SK-N-SH (cell line): ENCODE data around the gene FAM107A. TPM values are rescaled to one million over a fixed set of nuclear protein-coding genes. Genes with fewer than 3 reads are reported as not detected.

ENCODE experiments used
- CTCF ChIA-PET: fragments of 300-600, 350-600 bp; formaldehyde crosslinking; extraction: SDS; loops from one replicate; lab custom pipeline; 2021; lab: Yijun Ruan, JAX
- POLR2A ChIA-PET: fragments of 350-600 bp; sonication (Branson Sonifier 250); formaldehyde crosslinking; extraction: SDS; loops from one replicate; lab custom pipeline; 2020; ENCODE audit warnings: antibody characterized with exemption, inconsistent platforms; lab: Yijun Ruan, JAX
- DNase-seq: peaks from one replicate; pipeline ENCODE4 v3.0.0; 2012
- H2AFZ ChIP-seq: fragments of 200-600 bp; sonication (generic); 2 replicates; pipeline ENCODE4 v1.8.1; 2016; ENCODE audit warnings: antibody characterized with exemption, mild to moderate bottlenecking, low read depth
- H3F3A ChIP-seq: fragments of 200-600 bp; sonication (generic); replicated peaks from 2 replicates; pipeline ENCODE3; 2016; ENCODE audit warnings: antibody characterized with exemption, mild to moderate bottlenecking; ENCODE audit not compliant: insufficient read depth
- H3K27ac ChIP-seq, 2 experiments: fragments of 200-500 bp in 1 of 2; fragments of 200-600 bp in 1 of 2; sonication (Bioruptor generic) in 1 of 2; sonication (generic), shearing (Covaris generic) in 1 of 2; 2 replicates each; pipeline versions ENCODE4 v1.5.1 to v1.6.1; 2014 to 2016; ENCODE audit warnings: low read depth in 2 of 2, inconsistent platforms in 1 of 2, low read length in 1 of 2, mild to moderate bottlenecking in 1 of 2, mixed read lengths in 1 of 2
- H3K27me3 ChIP-seq: fragments of 200-600 bp; sonication (generic), shearing (Covaris generic); 2 replicates; pipeline ENCODE4 v1.6.1; 2016; ENCODE audit warnings: mixed run types; ENCODE audit not compliant: insufficient read depth
- H3K36me3 ChIP-seq, 2 experiments: fragments of 200-500 bp in 1 of 2; fragments of 200-600 bp in 1 of 2; sonication (Bioruptor generic) in 1 of 2; sonication (generic) in 1 of 2; replicated peaks in 1 of 2; 2 replicates each; pipeline versions ENCODE3 to v1.5.1; 2014 to 2016; ENCODE audit warnings: low read length in 1 of 2, mild to moderate bottlenecking in 1 of 2; ENCODE audit not compliant: insufficient read depth in 2 of 2, control insufficient read depth in 1 of 2
- H3K4me1 ChIP-seq, 2 experiments: fragments of 200-500 bp in 1 of 2; fragments of 200-600 bp in 1 of 2; sonication (Bioruptor generic) in 1 of 2; sonication (generic), shearing (Covaris generic) in 1 of 2; 2 replicates each; pipeline versions ENCODE4 v1.5.1 to v1.6.1; 2014 to 2016; ENCODE audit warnings: low read depth in 1 of 2, low read length in 1 of 2, mixed run types in 1 of 2; ENCODE audit not compliant: insufficient read depth in 2 of 2, control insufficient read depth in 1 of 2
- H3K4me2 ChIP-seq: fragments of 200-600 bp; sonication (generic), shearing (Covaris generic); 2 replicates; pipeline ENCODE4 v1.6.1; 2017; ENCODE audit warnings: mixed run types
- H3K4me3 ChIP-seq, 2 experiments: fragments of 200-500 bp in 1 of 2; fragments of 200-600 bp in 1 of 2; sonication (Bioruptor generic) in 1 of 2; sonication (generic), shearing (Covaris generic) in 1 of 2; 2 replicates each; pipeline versions ENCODE4 v1.5.1 to v1.8.1; 2014 to 2016; ENCODE audit warnings: low read depth in 2 of 2, inconsistent platforms in 1 of 2, low read length in 1 of 2, mild to moderate bottlenecking in 1 of 2, mixed read lengths in 1 of 2, moderate library complexity in 1 of 2
- H3K79me2 ChIP-seq: fragments of 200-600 bp; sonication (generic); 2 replicates; pipeline ENCODE4 v1.8.1; 2017; ENCODE audit warnings: mild to moderate bottlenecking; ENCODE audit not compliant: insufficient read depth
- H3K9ac ChIP-seq: fragments of 200-600 bp; sonication (generic); 2 replicates; pipeline ENCODE4 v1.6.1; 2017; ENCODE audit warnings: mixed run types
- H3K9me2 ChIP-seq: fragments of 200-600 bp; sonication (generic); 2 replicates; pipeline ENCODE4 v1.6.1; 2017; ENCODE audit warnings: mixed run types
- H3K9me3 ChIP-seq: fragments of 200-600 bp; sonication (generic); 2 replicates; pipeline ENCODE4 v1.6.1; 2017; ENCODE audit warnings: mixed run types, mild to moderate bottlenecking, moderate library complexity
- H4K20me1 ChIP-seq: fragments of 200-600 bp; sonication (generic); 2 replicates; pipeline ENCODE4 v1.6.1; 2017; ENCODE audit warnings: mild to moderate bottlenecking, mixed run types; ENCODE audit not compliant: insufficient read depth
- CTCF ChIP-seq: fragments of 200-600 bp; sonication (generic); IDR thresholded peaks from 2 replicates; pipeline ENCODE4 v1.6.1; 2017; ENCODE audit warnings: antibody characterized with exemption, mild to moderate bottlenecking, moderate library complexity
- EZH2phosphoT487 ChIP-seq: fragments of 200-600 bp; sonication (generic); IDR thresholded peaks from 2 replicates; pipeline ENCODE4 v1.6.1; 2017; ENCODE audit warnings: low read depth, mixed run types, mild to moderate bottlenecking, antibody characterized with exemption, moderate library complexity, borderline replicate concordance
- FOXM1 ChIP-seq: IDR thresholded peaks from 2 replicates; pipeline ENCODE4 v1.4.0; 2012; ENCODE audit warnings: low read depth, mild to moderate bottlenecking
- JUND ChIP-seq: IDR thresholded peaks from 2 replicates; pipeline ENCODE4 v1.4.0; 2012
- MXI1 ChIP-seq: IDR thresholded peaks from 2 replicates; pipeline ENCODE4 v1.6.1; 2012; ENCODE audit warnings: mild to moderate bottlenecking, low read depth, low read length, improper control_type of control experiment
- NFIC ChIP-seq: IDR thresholded peaks from 2 replicates; pipeline ENCODE4 v1.4.0; 2012; ENCODE audit warnings: borderline replicate concordance
- POLR2AphosphoS5 ChIP-seq: IDR thresholded peaks from 2 replicates; pipeline ENCODE4 v1.6.1; 2012; ENCODE audit warnings: low read depth, low read length
- RAD21 ChIP-seq: IDR thresholded peaks from 2 replicates; pipeline ENCODE4 v1.6.1; 2012; ENCODE audit warnings: mild to moderate bottlenecking, low read length
- RCOR1 ChIP-seq: fragments of 150-350 bp; IDR thresholded peaks from 2 replicates; pipeline ENCODE4 v1.6.1; 2017; ENCODE audit warnings: antibody characterized with exemption, low read length
- RXRA ChIP-seq: IDR thresholded peaks from 2 replicates; pipeline ENCODE4 v1.4.0; 2012; ENCODE audit warnings: low read depth, mild to moderate bottlenecking, borderline replicate concordance
- SIN3A ChIP-seq: IDR thresholded peaks from 2 replicates; pipeline ENCODE4 v1.6.1; 2012; ENCODE audit warnings: low read depth, mild to moderate bottlenecking, low read length, moderate library complexity, borderline replicate concordance
- SMC3 ChIP-seq: IDR thresholded peaks from 2 replicates; pipeline ENCODE4 v1.6.1; 2012; ENCODE audit warnings: low read depth, low read length, improper control_type of control experiment
- WGBS: methylation state at CpG from one replicate; pipeline ENCODE4 v1.1.6; 2017; ENCODE audit warnings: low lambda C conversion rate; 5-methylcytosine and 5-hydroxymethylcytosine counted together
- polyA plus RNA-seq, 3 experiments: library from polyadenylated mRNA; depleted of rRNA; stranded (reverse); fragments of >200 nt; gene quantifications; 2 replicates each; pipeline ENCODE4 v1.2.3, GENCODE V29; 2012

The FAM107A gene
- polyA plus RNA-seq, 1 of the 3 experiments (the other 2 are of a cell fraction): 0.02 TPM

GRCh38 chr3:58573640-58574039 lies 3.6 kb downstream of the FAM107A start (continued):
- TF ChIP-seq CTCF (no peak), FOXM1 (no peak), RAD21 (no peak), RCOR1 (no peak), EZH2phosphoT487 (no peak)

GRCh38 chr3:58572634-58573230 lies 4.5 kb downstream of the FAM107A start:
- H3K79me2 ChIP-seq: no peaks in the 10 kb centered on the region
- H2AFZ ChIP-seq: no peak overlapping the region
- no peaks in the 10 kb centered on the region for H3K9me2 ChIP-seq
- no peak overlapping the region for H3K27ac ChIP-seq
- H3K36me3 ChIP-seq: no peaks in the 10 kb centered on the region
- CTCF ChIA-PET: interaction anchor here (1.5 to 17.3 kb wide), 3 partner anchors 40 to 81 kb away, joined by 3 to 446 read pairs (median 6); partner anchors contain the start of gene KCTD6
- POLR2A ChIA-PET: no interaction called here
- no peaks in the 10 kb centered on the region for H3K9me3 ChIP-seq
- H3K4me2 ChIP-seq: no peak overlapping the region
- DNase-seq: no peak
- WGBS: 91% methylated on average over 6 of the region's 7 CpGs
- TF ChIP-seq SIN3A (no peak), EZH2phosphoT487 (no peak), MXI1 (no peak)
- H4K20me1 ChIP-seq: no peaks in the 10 kb centered on the region
- no peaks in the 10 kb centered on the region for H3F3A ChIP-seq
- no peak overlapping the region for H3K9ac ChIP-seq
- peaks cover 0 to 25% of the 10 kb centered on the region in 2 experiments; a peak in 2 of 4 replicates for H3K4me1 ChIP-seq
- H3K27me3 ChIP-seq: no peaks in the 10 kb centered on the region
- no peak overlapping the region for H3K4me3 ChIP-seq

GRCh38 chr3:58572013-58572633 lies 5.1 kb downstream of the FAM107A start:
- Histone ChIP-seq H3F3A (no peaks in the 10 kb centered on the region), H3K9me3 (no peaks in the 10 kb centered on the region), H3K36me3 (no peaks in the 10 kb centered on the region), H3K4me2 (no peak overlapping the region), H3K27ac (no peak overlapping the region), H3K79me2 (no peaks in the 10 kb centered on the region), H3K27me3 (no peaks in the 10 kb centered on the region), H2AFZ (no peak overlapping the region), H3K4me3 (no peak overlapping the region), H4K20me1 (no peaks in the 10 kb centered on the region), H3K9me2 (no peaks in the 10 kb centered on the region), H3K9ac (no peak overlapping the region), H3K4me1 (peaks cover 0 to 25% of the 10 kb centered on the region in 2 experiments; a peak in 2 of 4 replicates)
- WGBS: 66% methylated on average over 12 of the region's 13 CpGs
- DNase-seq: no peak
- POLR2A ChIA-PET: no interaction called here
- TF ChIP-seq RXRA (no peak), POLR2AphosphoS5 (no peak), JUND (no peak), SMC3 (no peak), NFIC (no peak)
- CTCF ChIA-PET: interaction anchor here (0.6 to 17.3 kb wide), 5 partner anchors 13 to 1042 kb away, joined by 3 to 446 read pairs (median 3); partner anchors contain the start of gene KCTD6
